Liver (tissue), 9 donors: ENCODE data around the gene FOXF2. TPM values are rescaled to one million over a fixed set of nuclear protein-coding genes. Genes with fewer than 3 reads are reported as not detected.

ENCODE experiments used
- DNase-seq: peaks from one replicate; pipeline ENCODE4 v3.0.0-alpha.2; 2017; ENCODE audit warnings: low spot score
- H3K27ac ChIP-seq, 2 donors: one replicate each; pipeline ENCODE4 v1.7.0; 2013; ENCODE audit warnings: inconsistent platforms in 2 of 2, low read length in 2 of 2, control low read depth in 1 of 2, low read depth in 1 of 2, mild to moderate bottlenecking in 1 of 2
- H3K27me3 ChIP-seq, 4 donors: one replicate each; pipeline versions ENCODE4 v1.6.1 to v1.7.0; 2013; ENCODE audit warnings: low read length in 3 of 4, inconsistent platforms in 1 of 4, mild to moderate bottlenecking in 1 of 4, moderate library complexity in 1 of 4; ENCODE audit not compliant: control insufficient read depth in 4 of 4, insufficient read depth in 4 of 4
- H3K36me3 ChIP-seq, 4 donors: one replicate each; pipeline versions ENCODE4 v1.6.1 to v1.7.0; 2013; ENCODE audit warnings: low read length in 3 of 4, mild to moderate bottlenecking in 3 of 4, low read depth in 1 of 4, moderate library complexity in 1 of 4; ENCODE audit not compliant: control insufficient read depth in 4 of 4, insufficient read depth in 3 of 4
- H3K4me1 ChIP-seq, 4 donors: one replicate each; pipeline versions ENCODE4 v1.6.1 to v1.7.0; 2013; ENCODE audit warnings: low read length in 3 of 4, mild to moderate bottlenecking in 3 of 4, moderate library complexity in 1 of 4; ENCODE audit not compliant: control insufficient read depth in 4 of 4, insufficient read depth in 4 of 4
- H3K4me3 ChIP-seq, 3 donors: one replicate each; pipeline versions ENCODE4 v1.6.1 to v1.7.0; 2013; ENCODE audit warnings: low read length in 3 of 3, control low read depth in 1 of 3, low read depth in 1 of 3, mild to moderate bottlenecking in 1 of 3
- H3K9ac ChIP-seq, 2 donors: one replicate each; pipeline ENCODE4 v1.7.0; 2013; ENCODE audit warnings: low read length in 2 of 2, mild to moderate bottlenecking in 2 of 2, moderate library complexity in 2 of 2, control low read depth in 1 of 2, low read depth in 1 of 2
- H3K9me3 ChIP-seq, 4 donors: one replicate each; pipeline versions ENCODE4 v1.6.1 to v1.7.0; 2013; ENCODE audit warnings: low read length in 3 of 4; ENCODE audit not compliant: control insufficient read depth in 4 of 4
- ATF3 ChIP-seq: IDR thresholded peaks from 2 replicates; pipeline ENCODE4 v1.6.1; 2016; ENCODE audit warnings: antibody characterized with exemption
- CTCF ChIP-seq: fragments of 150-350 bp; IDR thresholded peaks from 2 replicates; pipeline ENCODE4 v1.5.1; 2017; ENCODE audit warnings: improper control_type of control experiment, low read depth, low read length; ENCODE audit not compliant: missing input control
- FOXA1 ChIP-seq: IDR thresholded peaks from 2 replicates; pipeline ENCODE4 v1.6.1; 2016; ENCODE audit warnings: antibody characterized with exemption
- FOXA2 ChIP-seq: IDR thresholded peaks from 2 replicates; pipeline ENCODE4 v1.6.1; 2016; ENCODE audit warnings: antibody characterized with exemption
- HNF4A ChIP-seq, 2 donors: conservative IDR thresholded peaks; 2 replicates each; pipeline ENCODE4 v1.6.1; 2016; ENCODE audit warnings: antibody characterized with exemption in 2 of 2, mild to moderate bottlenecking in 2 of 2
- RAD21 ChIP-seq, 2 donors: IDR thresholded peaks; 2 replicates each; pipeline ENCODE4 v1.6.1; 2016; ENCODE audit warnings: antibody characterized with exemption in 2 of 2, mild to moderate bottlenecking in 2 of 2
- REST ChIP-seq: IDR thresholded peaks from 2 replicates; pipeline ENCODE4 v1.6.1; 2016; ENCODE audit warnings: antibody characterized with exemption, mild to moderate bottlenecking
- RXRA ChIP-seq, 2 donors: IDR thresholded peaks; 2 replicates each; pipeline ENCODE4 v1.6.1; 2017 to 2018; ENCODE audit warnings: antibody characterized with exemption in 2 of 2, mild to moderate bottlenecking in 1 of 2
- ZBTB33 ChIP-seq: IDR thresholded peaks from 2 replicates; pipeline ENCODE4 v1.6.1; 2016; ENCODE audit warnings: antibody characterized with exemption
- WGBS: extraction: QIAGEN DNeasy Blood & Tissue Kit; methylation state at CpG from one replicate; pipeline ENCODE4 v1.1.7; 2013; 5-methylcytosine and 5-hydroxymethylcytosine counted together
- polyA plus RNA-seq, 2 donors: library from polyadenylated mRNA; stranded (reverse) in 1 of 2; unstranded in 1 of 2; fragments of 200-250 nt in 1 of 2; fragments of >200 nt in 1 of 2; fragmentation: Nextera tagmentation in 1 of 2; extraction: Ambion mirVana in 1 of 2; gene quantifications; one replicate each; pipeline versions ENCODE4 v1.2.1 to v1.2.3, GENCODE V29; 2013 to 2015
- total RNA-seq, 2 donors: library from RNA; depleted of rRNA; stranded (reverse); fragments of >200 nt; gene quantifications; one replicate each; pipeline ENCODE4 v1.2.3, GENCODE V29; 2014
- donor health status: healthy.
- donor health status: healthy.
- donor health status: healthy.
- donor health status: healthy.
- donor health status: healthy.

The FOXF2 gene
- total and polyA plus RNA-seq, 4 donors, result 0.05 TPM; not detected in 3

- TF ChIP-seq REST (no peak), FOXA1 (no peak), RXRA (IDR thresholded peaks at IDR 0.05) (no peak), FOXA2 (no peak)
Measured at GRCh38 chr6:1380625-1381427, 8.6 kb upstream of the FOXF2 start (continued).

- H3K27ac ChIP-seq, result no peak overlapping the region
- H3K9me3 ChIP-seq, result no peaks in the 10 kb centered on the region
- 1% methylated on average over 87 of the region's 87 CpGs for WGBS
- peak; percentile 62 to 76 for TF ChIP-seq RAD21 (IDR thresholded peaks at IDR 0.05)
- TF ChIP-seq HNF4A (conservative IDR thresholded peaks at IDR 0.05), result no peak
- no peak for TF ChIP-seq ATF3
- peak; percentile 70 for TF ChIP-seq CTCF
- no peak for TF ChIP-seq ZBTB33
- no peak overlapping the region for H3K9ac ChIP-seq
- peaks cover 7 to 48% (median 15%) of the 10 kb centered on the region in 4 donors for H3K4me1 ChIP-seq
- peak; percentile 65 for DNase-seq
- H3K27me3 ChIP-seq, result peaks cover 11 to 37% (median 22%) of the 10 kb centered on the region in 4 donors
- H3K4me3 ChIP-seq, result peak overlapping the region in 1 of 3 donors; percentile 47
- H3K36me3 ChIP-seq, result no peaks in the 10 kb centered on the region
Measured at GRCh38 chr6:1381481-1382330, 7.7 kb upstream of the FOXF2 start.
